GM23338 (cell line): ENCODE data around the gene EP300. TPM values are rescaled to one million over a fixed set of nuclear protein-coding genes. Genes with fewer than 3 reads are reported as not detected.

ENCODE experiments used
- ATAC-seq: fragments of 200-7000 bp; cut with Tn5 transposase; 3 replicates; pipeline ENCODE4 v1.9.1; 2020
- DNase-seq: peaks from one replicate; pipeline ENCODE4 v3.0.0-alpha.2; 2015; ENCODE audit warnings: low spot score
- H2AFZ ChIP-seq: fragments of 200-600 bp; sonication (generic); 2 replicates; pipeline ENCODE4 v1.8.0; 2016; ENCODE audit warnings: antibody characterized with exemption, mild to moderate bottlenecking, moderate library complexity
- H3F3A ChIP-seq: fragments of 200-600 bp; sonication (generic); replicated peaks from 2 replicates; pipeline ENCODE4 v1.8.0; 2017; ENCODE audit warnings: antibody characterized with exemption, mixed run types, low read depth
- H3K27ac ChIP-seq: fragments of 200-600 bp; sonication (generic); 2 replicates; pipeline ENCODE4 v1.6.1; 2016; ENCODE audit warnings: low read depth
- H3K27me3 ChIP-seq: fragments of 200-600 bp; sonication (generic); 2 replicates; pipeline ENCODE4 v1.8.0; 2016; ENCODE audit warnings: mild to moderate bottlenecking, mixed run types, moderate library complexity; ENCODE audit not compliant: insufficient read depth
- H3K36me3 ChIP-seq: fragments of 200-600 bp; sonication (generic); 2 replicates; pipeline ENCODE4 v1.8.0; 2016; ENCODE audit warnings: mild to moderate bottlenecking; ENCODE audit not compliant: insufficient read depth
- H3K4me1 ChIP-seq: fragments of 200-600 bp; sonication (generic); 2 replicates; pipeline ENCODE4 v1.8.0; 2016; ENCODE audit warnings: mild to moderate bottlenecking, moderate library complexity; ENCODE audit not compliant: insufficient read depth
- H3K4me2 ChIP-seq: fragments of 200-600 bp; sonication (generic); 2 replicates; pipeline ENCODE4 v1.7.1; 2017; ENCODE audit warnings: mixed run types
- H3K4me3 ChIP-seq: fragments of 200-600 bp; sonication (generic); 2 replicates; pipeline ENCODE4 v1.6.1; 2016; ENCODE audit warnings: mixed run types
- H3K79me2 ChIP-seq: fragments of 200-600 bp; sonication (generic); replicated peaks from 2 replicates; pipeline ENCODE4 v1.8.0; 2017; ENCODE audit warnings: mild to moderate bottlenecking; ENCODE audit not compliant: insufficient read depth
- H3K9me2 ChIP-seq: fragments of 200-600 bp; sonication (generic); 2 replicates; pipeline ENCODE4 v1.8.0; 2017; ENCODE audit not compliant: insufficient read depth
- H4K20me1 ChIP-seq: fragments of 200-600 bp; sonication (generic); replicated peaks from 2 replicates; pipeline ENCODE4 v1.8.0; 2017; ENCODE audit warnings: mild to moderate bottlenecking; ENCODE audit not compliant: insufficient read depth
- H3K27ac Mint-ChIP-seq: 2 replicates; pipeline ENCODE4 v1.8.0; 2020; ENCODE audit warnings: inconsistent platforms, mild to moderate bottlenecking, moderate library complexity, mixed read lengths
- H3K27me3 Mint-ChIP-seq: 3 replicates; pipeline ENCODE4 v1.8.0; 2022; ENCODE audit warnings: low read depth, mild to moderate bottlenecking, moderate library complexity, mixed read lengths, inconsistent platforms; ENCODE audit not compliant: insufficient read depth, poor library complexity
- H3K36me3 Mint-ChIP-seq: 3 replicates; pipeline ENCODE4 v1.8.0; 2021; ENCODE audit warnings: low read depth, mild to moderate bottlenecking, inconsistent platforms, moderate library complexity, mixed read lengths
- H3K4me1 Mint-ChIP-seq: 3 replicates; pipeline ENCODE4 v1.8.0; 2020; ENCODE audit warnings: mild to moderate bottlenecking, inconsistent platforms, mixed read lengths
- H3K4me3 Mint-ChIP-seq: 3 replicates; pipeline ENCODE4 v1.8.0; 2021; ENCODE audit warnings: moderate library complexity, mild to moderate bottlenecking, inconsistent platforms, mixed read lengths
- H3K9me3 Mint-ChIP-seq: 3 replicates; pipeline ENCODE4 v1.8.0; 2020; ENCODE audit warnings: moderate library complexity, mild to moderate bottlenecking, inconsistent platforms, mixed read lengths
- CTCF ChIP-seq, 2 experiments: fragments of 200-600 bp in 1 of 2; sonication (generic) in 1 of 2; conservative IDR thresholded peaks; 2 replicates each; pipeline versions ENCODE4 v1.5.1 to v1.6.1; 2016 to 2017; ENCODE audit warnings: antibody characterized with exemption in 2 of 2, low read depth in 2 of 2, mild to moderate bottlenecking in 2 of 2, moderate library complexity in 1 of 2
- ETS1 ChIP-seq: IDR thresholded peaks from 2 replicates; pipeline ENCODE4 v1.6.1; 2016; ENCODE audit warnings: antibody characterized with exemption
- EZH2 ChIP-seq: fragments of 200-600 bp; sonication (generic); IDR thresholded peaks from one replicate; pipeline ENCODE4 v1.8.0; 2017; ENCODE audit warnings: antibody characterized with exemption, mild to moderate bottlenecking, low read depth; ENCODE audit not compliant: unreplicated experiment
- EZH2phosphoT487 ChIP-seq: fragments of 200-600 bp; sonication (generic); IDR thresholded peaks from one replicate; pipeline ENCODE4 v1.8.1; 2018; ENCODE audit warnings: antibody characterized with exemption; ENCODE audit not compliant: unreplicated experiment
- JUNB ChIP-seq: IDR thresholded peaks from one replicate; pipeline ENCODE4 v1.6.1; 2016; ENCODE audit warnings: antibody characterized with exemption; ENCODE audit not compliant: unreplicated experiment
- NANOG ChIP-seq: IDR thresholded peaks from 2 replicates; pipeline ENCODE4 v1.6.1; 2016; ENCODE audit warnings: antibody characterized with exemption, borderline replicate concordance
- POLR2AphosphoS5 ChIP-seq: IDR thresholded peaks from 2 replicates; pipeline ENCODE4 v1.6.1; 2016; ENCODE audit warnings: antibody characterized with exemption, low read depth
- STAT1 ChIP-seq: IDR thresholded peaks from one replicate; pipeline ENCODE4 v1.6.1; 2016; ENCODE audit warnings: antibody characterized with exemption; ENCODE audit not compliant: unreplicated experiment
- ZNF114 ChIP-seq: fragments of 250-450 bp; sonication (Bioruptor Pico); IDR thresholded peaks from 2 replicates; pipeline ENCODE4 v1.5.0; 2020; ENCODE audit warnings: mild to moderate bottlenecking, moderate library complexity
- ZNF331 ChIP-seq: fragments of 250-450 bp; sonication (Bioruptor Pico); IDR thresholded peaks from 2 replicates; pipeline ENCODE4 v1.5.0; 2020; ENCODE audit warnings: low read depth, mild to moderate bottlenecking, moderate library complexity
- ZNF462 ChIP-seq: fragments of 250-450 bp; sonication (Bioruptor Pico); IDR thresholded peaks from 2 replicates; pipeline ENCODE4 v1.5.0; 2020; ENCODE audit warnings: mild to moderate bottlenecking, moderate library complexity
- polyA plus RNA-seq: library from polyadenylated mRNA; unstranded; fragments of >200 nt; fragmentation: Nextera tagmentation; extraction: Ambion mirVana; gene quantifications from 2 replicates; pipeline ENCODE4 v1.2.1, GENCODE V29; 2016
- total RNA-seq: library from RNA; depleted of rRNA; stranded (reverse); fragments of >200 nt; shearing (Covaris generic); gene quantifications from 2 replicates; pipeline ENCODE4 v1.2.3, GENCODE V29; 2014

EP300 gene
- total and polyA plus RNA-seq, 2 experiments from 2014 or later = 40.7 to 129 TPM

- DNase-seq = no peak
- peaks cover 58% of the 10 kb centered on the region for H3K79me2 ChIP-seq
- ATAC-seq = no peak
- Mint-ChIP-seq H3K4me3 (no peak overlapping the region), H3K9me3 (no peaks in the 10 kb centered on the region), H3K27me3 (peaks cover 16% of the 10 kb centered on the region), H3K36me3 (peaks cover 96% of the 10 kb centered on the region), H3K4me1 (no peaks in the 10 kb centered on the region), H3K27ac (no peak overlapping the region)
- peaks cover 46% of the 10 kb centered on the region for H4K20me1 ChIP-seq
- H3F3A ChIP-seq = peaks cover 17% of the 10 kb centered on the region; the same call in 1 of the 2 replicates
- no peak overlapping the region for H3K4me2 ChIP-seq
- no peaks in the 10 kb centered on the region for H3K4me1 ChIP-seq
- H3K9me2 ChIP-seq = no peaks in the 10 kb centered on the region
- TF ChIP-seq ETS1 = no peak
- no peak overlapping the region for H2AFZ ChIP-seq
- H3K4me3 ChIP-seq = no peak overlapping the region
- no peaks in the 10 kb centered on the region for H3K27me3 ChIP-seq
- peak overlapping the region; percentile 59; the same call in 1 of the 2 replicates for H3K27ac ChIP-seq
- peaks cover 86% of the 10 kb centered on the region for H3K36me3 ChIP-seq
Measured at GRCh38 chr22:41132550-41132949, 40.2 kb downstream of the EP300 start.

- Histone ChIP-seq H2AFZ (no peak overlapping the region), H3K79me2 (peaks cover 9% of the 10 kb centered on the region), H3K9me2 (no peaks in the 10 kb centered on the region), H3K4me2 (no peak overlapping the region), H3K4me3 (no peak overlapping the region), H3K27me3 (no peaks in the 10 kb centered on the region), H4K20me1 (peaks cover 15% of the 10 kb centered on the region), H3F3A (peaks cover 24% of the 10 kb centered on the region), H3K4me1 (no peaks in the 10 kb centered on the region), H3K36me3 (peaks cover 97% of the 10 kb centered on the region), H3K27ac (no peak overlapping the region)
- no peak for ATAC-seq
- no peak overlapping the region for H3K4me3 Mint-ChIP-seq
- peaks cover 99% of the 10 kb centered on the region for H3K36me3 Mint-ChIP-seq
- no peak for DNase-seq
- H3K4me1 Mint-ChIP-seq = no peaks in the 10 kb centered on the region
- H3K9me3 Mint-ChIP-seq = no peaks in the 10 kb centered on the region
- H3K27ac Mint-ChIP-seq = no peak overlapping the region
- H3K27me3 Mint-ChIP-seq = peaks cover 2% of the 10 kb centered on the region
- TF ChIP-seq ZNF462 (CRISPR knock-in tag) (no peak), EZH2 (no peak), ETS1 (no peak), NANOG (no peak), STAT1 (no peak), JUNB (no peak), POLR2AphosphoS5 (no peak), CTCF (conservative IDR thresholded peaks at IDR 0.05; ENCODE audit: low read depth in 2 of 2) (no peak), ZNF331 (no peak), EZH2phosphoT487 (no peak), ZNF114 (CRISPR knock-in tag) (no peak)
Measured at GRCh38 chr22:41140365-41140957, 48.1 kb downstream of the EP300 start.
